MM.1S (cell line): ENCODE measurements around the gene PCDH9.

Source experiments
- CTCF ChIP-seq: fragments of 300-600 bp; sonication (generic); IDR thresholded peaks from 2 replicates; pipeline ENCODE4 v1.5.1; 2016; ENCODE audit warnings: antibody characterized with exemption, low read length, mixed read lengths
- EZH2 ChIP-seq: fragments of 300-600 bp; sonication (generic); optimal IDR thresholded peaks from 2 replicates; pipeline ENCODE3; 2017; ENCODE audit warnings: low read depth, mild to moderate bottlenecking, antibody characterized with exemption, low read length, mixed read lengths
- EZH2phosphoT487 ChIP-seq: fragments of 300-600 bp; sonication (generic); IDR thresholded peaks from 2 replicates; pipeline ENCODE4 v1.6.1; 2018; ENCODE audit warnings: antibody characterized with exemption, low read length

- TF ChIP-seq CTCF: peak; percentile 16
- TF ChIP-seq EZH2: no peak
- TF ChIP-seq EZH2phosphoT487: no peak
Measured at GRCh38 chr13:66618702-66619101, 611.4 kb downstream of the PCDH9 start.
